Ovary (tissue), 3 donors: ENCODE results near the gene PSMA6.

Experiments used
- POLR2A ChIP-seq: fragments of 450-650 bp; IDR thresholded peaks from one replicate; pipeline ENCODE4 v1.6.1; 2017; ENCODE audit warnings: antibody characterized with exemption, mild to moderate bottlenecking, moderate library complexity
- TF ChIP-seq, protein P1 (sequence below), 3 donors: fragments of 450-650 bp in 2 of 3; fragments of 200-600 bp in 1 of 3; IDR thresholded peaks; one replicate each; pipeline versions ENCODE4 v1.5.1 to v1.8.0; 2016 to 2022; ENCODE audit warnings: antibody characterized with exemption in 3 of 3, mild to moderate bottlenecking in 1 of 3
- donor health status: DM: no; HTN: no; CAD: no.

DNA sequence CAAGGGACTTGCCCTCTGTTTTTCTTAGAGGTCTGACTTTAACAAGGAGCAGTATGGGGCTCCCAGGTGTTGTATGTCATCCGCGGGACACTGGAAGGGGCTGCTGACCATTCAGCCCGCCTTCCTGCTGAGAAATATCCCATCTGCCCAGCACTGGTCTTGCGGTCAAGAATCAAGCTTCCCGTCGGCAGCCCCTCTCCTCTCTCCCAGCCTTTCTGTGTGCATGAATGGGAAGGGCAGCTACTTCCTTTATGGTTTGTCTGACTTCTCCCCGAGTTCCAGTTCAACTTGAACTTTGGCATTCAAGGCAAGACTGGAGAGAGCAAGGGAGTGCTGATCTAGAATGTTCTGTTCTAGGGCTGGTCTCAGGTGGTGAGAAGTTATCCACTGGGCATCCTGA, 51.5 kb downstream of the PSMA6 start:
- TF ChIP-seq, protein P1, sequence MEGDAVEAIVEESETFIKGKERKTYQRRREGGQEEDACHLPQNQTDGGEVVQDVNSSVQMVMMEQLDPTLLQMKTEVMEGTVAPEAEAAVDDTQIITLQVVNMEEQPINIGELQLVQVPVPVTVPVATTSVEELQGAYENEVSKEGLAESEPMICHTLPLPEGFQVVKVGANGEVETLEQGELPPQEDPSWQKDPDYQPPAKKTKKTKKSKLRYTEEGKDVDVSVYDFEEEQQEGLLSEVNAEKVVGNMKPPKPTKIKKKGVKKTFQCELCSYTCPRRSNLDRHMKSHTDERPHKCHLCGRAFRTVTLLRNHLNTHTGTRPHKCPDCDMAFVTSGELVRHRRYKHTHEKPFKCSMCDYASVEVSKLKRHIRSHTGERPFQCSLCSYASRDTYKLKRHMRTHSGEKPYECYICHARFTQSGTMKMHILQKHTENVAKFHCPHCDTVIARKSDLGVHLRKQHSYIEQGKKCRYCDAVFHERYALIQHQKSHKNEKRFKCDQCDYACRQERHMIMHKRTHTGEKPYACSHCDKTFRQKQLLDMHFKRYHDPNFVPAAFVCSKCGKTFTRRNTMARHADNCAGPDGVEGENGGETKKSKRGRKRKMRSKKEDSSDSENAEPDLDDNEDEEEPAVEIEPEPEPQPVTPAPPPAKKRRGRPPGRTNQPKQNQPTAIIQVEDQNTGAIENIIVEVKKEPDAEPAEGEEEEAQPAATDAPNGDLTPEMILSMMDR (IDR thresholded peaks at IDR 0.05), result no peak
- no peak for TF ChIP-seq POLR2A
